ENCODE data around the gene IRX5.

- TF ChIP-seq CTCF (IDR thresholded peaks at IDR 0.05), result no peak
- no peak for TF ChIP-seq POLR2A (IDR thresholded peaks at IDR 0.05)
Measured at GRCh38 chr16:54903047-54903446, 27.6 kb upstream of the IRX5 start.
